H1 (cell line): ENCODE results near the gene CHRNG. TPM values are rescaled to one million over a fixed set of nuclear protein-coding genes. Genes with fewer than 3 reads are reported as not detected.
A peak's percentile ranks its signal among the peaks of the same experiment; 100 is the strongest.

Experiments
- CTCF ChIA-PET: fragments of 300-600 bp; sonication (Branson Sonifier 250); formaldehyde crosslinking; loops from one replicate; lab custom pipeline; 2021; ENCODE audit not compliant: partially characterized antibody; lab: Charles Lee
- POLR2A ChIA-PET: fragments of 300-600 bp; sonication (Branson Sonifier 250); formaldehyde crosslinking; loops from one replicate; lab custom pipeline; 2021; ENCODE audit warnings: inconsistent platforms; ENCODE audit not compliant: partially characterized antibody; lab: Charles Lee
- DNase-seq, 2 experiments: peaks; one replicate each; pipeline versions ENCODE4 v3.0.0 to v3.0.0-alpha.2; 2010 to 2022; ENCODE audit warnings: low spot score in 2 of 2, low read depth in 1 of 2, mixed read lengths in 1 of 2
- FAIRE-seq: peaks from 2 replicates; lab custom pipeline; 2011; peaks lifted over from hg19 to GRCh38; lab: Jason Lieb, UNC
- H2AFZ ChIP-seq: 2 replicates; pipeline ENCODE4 v1.8.1; 2012; ENCODE audit warnings: low read length, inconsistent platforms
- H2AK5ac ChIP-seq: 2 replicates; pipeline ENCODE4 v1.6.1; 2013; ENCODE audit warnings: low read depth, low read length
- H2BK120ac ChIP-seq: replicated peaks from 2 replicates; pipeline ENCODE3; 2013; ENCODE audit warnings: low read depth, low read length, inconsistent platforms
- H2BK12ac ChIP-seq: 2 replicates; pipeline ENCODE4 v1.6.1; 2013; ENCODE audit warnings: low read depth, low read length
- H2BK15ac ChIP-seq: 2 replicates; pipeline ENCODE4 v1.6.1; 2013; ENCODE audit warnings: low read length
- H2BK20ac ChIP-seq: 2 replicates; pipeline ENCODE4 v1.6.1; 2013; ENCODE audit warnings: low read length
- H2BK5ac ChIP-seq: 2 replicates; pipeline ENCODE4 v1.6.1; 2013; ENCODE audit warnings: low read depth, low read length
- H3K14ac ChIP-seq: 2 replicates; pipeline ENCODE4 v1.6.1; 2013; ENCODE audit warnings: inconsistent platforms; ENCODE audit not compliant: insufficient read length
- H3K18ac ChIP-seq: 2 replicates; pipeline ENCODE4 v1.6.1; 2013; ENCODE audit warnings: low read length; ENCODE audit errors: extremely low read depth
- H3K23ac ChIP-seq: 2 replicates; pipeline ENCODE4 v1.6.1; 2013; ENCODE audit warnings: inconsistent platforms; ENCODE audit not compliant: insufficient read length
- H3K23me2 ChIP-seq: 2 replicates; pipeline ENCODE4 v1.6.1; 2013; ENCODE audit warnings: low read depth, low read length
- H3K27ac ChIP-seq: 2 replicates; pipeline ENCODE4 v1.6.1; 2011; ENCODE audit warnings: low read depth, low read length, inconsistent platforms
- H3K27me3 ChIP-seq, 4 experiments: replicated peaks in 1 of 4; 1 replicate in 1 of 4; 2 replicates in 3 of 4; pipeline versions ENCODE4 v1.6.1 to v1.8.1; 2011 to 2013; ENCODE audit warnings: low read length in 3 of 4, mild to moderate bottlenecking in 3 of 4, inconsistent platforms in 2 of 4, mixed read lengths in 2 of 4, moderate library complexity in 1 of 4; ENCODE audit not compliant: control insufficient read depth in 3 of 4, insufficient read depth in 3 of 4; ENCODE audit errors: extremely low read depth in 1 of 4
- H3K36me3 ChIP-seq, 4 experiments: 2 replicates each; pipeline versions ENCODE4 v1.6.1 to v1.8.1; 2011 to 2013; ENCODE audit warnings: mild to moderate bottlenecking in 4 of 4, low read length in 3 of 4, moderate library complexity in 2 of 4, control low read depth in 1 of 4, inconsistent platforms in 1 of 4; ENCODE audit not compliant: insufficient read depth in 4 of 4, control insufficient read depth in 2 of 4
- H3K4ac ChIP-seq: replicated peaks from 2 replicates; pipeline ENCODE3; 2013; ENCODE audit warnings: low read length, low read depth, mixed read lengths, inconsistent platforms; ENCODE audit not compliant: insufficient read length
- H3K4me1 ChIP-seq, 4 experiments: replicated peaks in 1 of 4; 1 replicate in 1 of 4; 2 replicates in 3 of 4; pipeline versions ENCODE4 v1.6.1 to v1.8.1; 2011 to 2013; ENCODE audit warnings: low read length in 3 of 4, inconsistent platforms in 2 of 4, mixed read lengths in 1 of 4; ENCODE audit not compliant: insufficient read depth in 4 of 4, control insufficient read depth in 3 of 4
- H3K4me2 ChIP-seq, 2 experiments: 2 replicates each; pipeline versions ENCODE4 v1.6.1 to v1.8.1; 2011 to 2013; ENCODE audit warnings: low read depth in 2 of 2, low read length in 2 of 2, control low read depth in 1 of 2, inconsistent platforms in 1 of 2, mild to moderate bottlenecking in 1 of 2; ENCODE audit not compliant: insufficient read depth in 1 of 2
- H3K4me3 ChIP-seq, 4 experiments: fragments of 200-600, 300-600 bp in 1 of 4; sonication (generic), shearing (Covaris generic), sonication (Bioruptor Twin) in 1 of 4; 2 replicates each; pipeline versions ENCODE4 v1.5.1 to v1.8.1; 2011 to 2016; ENCODE audit warnings: low read length in 4 of 4, low read depth in 3 of 4, control low read depth in 2 of 4, inconsistent platforms in 2 of 4, mild to moderate bottlenecking in 2 of 4, mixed read lengths in 1 of 4, moderate library complexity in 1 of 4; ENCODE audit not compliant: insufficient read depth in 2 of 4; ENCODE audit errors: extremely low read depth in 1 of 4
- H3K56ac ChIP-seq: replicated peaks from 2 replicates; pipeline ENCODE3; 2013; ENCODE audit warnings: low read depth, mild to moderate bottlenecking, mixed read lengths, low read length, inconsistent platforms; ENCODE audit not compliant: insufficient read length
- H3K79me1 ChIP-seq: 2 replicates; pipeline ENCODE4 v1.6.1; 2013; ENCODE audit warnings: low read depth, low read length, control low read depth
- H3K79me2 ChIP-seq, 2 experiments: 2 replicates each; pipeline versions ENCODE4 v1.6.1 to v1.8.1; 2012 to 2013; ENCODE audit warnings: low read length in 2 of 2, mild to moderate bottlenecking in 2 of 2, inconsistent platforms in 1 of 2; ENCODE audit not compliant: insufficient read depth in 2 of 2, control insufficient read depth in 1 of 2
- H3K9ac ChIP-seq, 4 experiments: replicated peaks in 1 of 4; 1 replicate in 1 of 4; 2 replicates in 3 of 4; pipeline versions ENCODE4 v1.6.1 to v1.8.1; 2011 to 2013; ENCODE audit warnings: low read depth in 3 of 4, low read length in 3 of 4, control low read depth in 2 of 4, mild to moderate bottlenecking in 2 of 4, moderate library complexity in 2 of 4, inconsistent platforms in 1 of 4; ENCODE audit errors: extremely low read depth in 1 of 4
- H3K9me3 ChIP-seq, 2 experiments: 2 replicates each; pipeline versions ENCODE4 v1.6.1 to v1.8.1; 2012 to 2013; ENCODE audit warnings: mild to moderate bottlenecking in 2 of 2, moderate library complexity in 2 of 2, control low read depth in 1 of 2, inconsistent platforms in 1 of 2, low read depth in 1 of 2, low read length in 1 of 2, mixed read lengths in 1 of 2; ENCODE audit not compliant: insufficient read depth in 2 of 2
- H4K20me1 ChIP-seq, 2 experiments: replicated peaks in 1 of 2; 2 replicates each; pipeline versions ENCODE3 to v1.8.1; 2011 to 2013; ENCODE audit warnings: inconsistent platforms in 2 of 2, low read length in 2 of 2, mild to moderate bottlenecking in 1 of 2; ENCODE audit not compliant: insufficient read depth in 2 of 2, control insufficient read depth in 1 of 2
- H4K5ac ChIP-seq: 2 replicates; pipeline ENCODE4 v1.6.1; 2013; ENCODE audit warnings: low read length, low read depth, mixed read lengths, inconsistent platforms; ENCODE audit not compliant: insufficient read length
- H4K8ac ChIP-seq: 2 replicates; pipeline ENCODE4 v1.8.0; 2013; ENCODE audit warnings: mild to moderate bottlenecking, moderate library complexity, low read length, inconsistent platforms; ENCODE audit not compliant: insufficient read depth; ENCODE audit errors: extremely low read depth
- H4K91ac ChIP-seq: replicated peaks from 2 replicates; pipeline ENCODE3; 2013; ENCODE audit warnings: low read length, mixed read lengths, inconsistent platforms; ENCODE audit not compliant: insufficient read length
- ASH2L ChIP-seq: fragments of 200-600, 300-600 bp; sonication (generic); IDR thresholded peaks from one replicate; pipeline ENCODE4 v1.7.1; 2017; ENCODE audit warnings: low read length
- CBX5 ChIP-seq: fragments of 300-800, 300-1000 bp; sonication (generic); IDR thresholded peaks from 2 replicates; pipeline ENCODE4 v1.7.1; 2016; ENCODE audit warnings: antibody characterized with exemption, low read length, low read depth
- CBX8 ChIP-seq: fragments of 300-800, 300-1000 bp; sonication (generic); IDR thresholded peaks from 2 replicates; pipeline ENCODE4 v1.7.1; 2016; ENCODE audit warnings: low read depth, low read length, borderline replicate concordance
- GABPA ChIP-seq: IDR thresholded peaks from 2 replicates; pipeline ENCODE4 v1.6.1; 2011; ENCODE audit warnings: mild to moderate bottlenecking, low read length, moderate library complexity, borderline replicate concordance; ENCODE audit not compliant: insufficient read depth
- KDM4A ChIP-seq: IDR thresholded peaks from one replicate; pipeline ENCODE4 v1.7.1; 2012; ENCODE audit warnings: low read depth, mild to moderate bottlenecking, moderate library complexity, low read length, inconsistent platforms; ENCODE audit not compliant: severe bottlenecking
- POLR2A ChIP-seq, 2 experiments: IDR thresholded peaks; 1 replicate in 1 of 2; 2 replicates in 1 of 2; pipeline ENCODE4 v1.6.1; 2011; ENCODE audit warnings: low read depth in 2 of 2, low read length in 2 of 2, mild to moderate bottlenecking in 2 of 2; ENCODE audit errors: control extremely low read depth in 1 of 2
- RAD21 ChIP-seq, 2 experiments: IDR thresholded peaks in 1 of 2; conservative IDR thresholded peaks in 1 of 2; 2 replicates each; pipeline ENCODE4 v1.6.1; 2011; ENCODE audit warnings: low read depth in 2 of 2, low read length in 2 of 2, improper control_type of control experiment in 1 of 2, inconsistent platforms in 1 of 2, mild to moderate bottlenecking in 1 of 2, moderate library complexity in 1 of 2
- SP2 ChIP-seq: IDR thresholded peaks from 2 replicates; pipeline ENCODE4 v1.6.1; 2012; ENCODE audit warnings: mild to moderate bottlenecking, low read length, inconsistent platforms
- SRF ChIP-seq: IDR thresholded peaks from 2 replicates; pipeline ENCODE4 v1.6.1; 2011; ENCODE audit warnings: mild to moderate bottlenecking, low read depth, low read length, moderate library complexity
- TAF1 ChIP-seq: IDR thresholded peaks from 2 replicates; pipeline ENCODE4 v1.6.1; 2011; ENCODE audit warnings: mild to moderate bottlenecking, low read depth, low read length
- TBP ChIP-seq: IDR thresholded peaks from 2 replicates; pipeline ENCODE4 v1.6.1; 2011; ENCODE audit warnings: low read depth, low read length, improper control_type of control experiment
- WGBS, 2 experiments: shearing (Covaris generic) in 1 of 2; methylation state at CpG; one replicate each; pipeline versions ENCODE4 v1.1.6 to v1.1.7; 2013 to 2015; ENCODE audit warnings: low lambda C conversion rate in 2 of 2, mixed read lengths in 2 of 2, inconsistent platforms in 1 of 2, low coverage in 1 of 2, missing lambda C conversion rate in 1 of 2; ENCODE audit not compliant: insufficient replicate concordance in 2 of 2, insufficient coverage in 1 of 2, insufficient read length in 1 of 2; ENCODE audit errors: extremely low coverage in 1 of 2, missing lambda C conversion rate in 1 of 2; 5-methylcytosine and 5-hydroxymethylcytosine counted together
- polyA plus RNA-seq, 7 experiments: library from polyadenylated mRNA; depleted of rRNA in 3 of 7; stranded (reverse) in 5 of 7; unstranded in 2 of 7; fragments of >200 nt in 5 of 7; fragments of 200-250 nt in 2 of 7; gene quantifications; 1 replicate in 5 of 7; 2 replicates in 1 of 7; 4 replicates in 1 of 7; pipeline versions ENCODE4 v1.2.1 to v1.2.3, GENCODE V29; 2011 to 2013; ENCODE audit warnings: missing spikeins in 2 of 7, mixed read lengths in 2 of 7
- total RNA-seq: library from RNA; stranded (reverse); fragmentation: NEBNext Ultra II Directional; extraction: Animal tissue kit (Norgen Biotek cat#: 25700); gene quantifications from 2 replicates; pipeline ENCODE4 v1.2.1, GENCODE V29; 2021
- TF ChIP-seq, protein P1 (sequence below): IDR thresholded peaks from 2 replicates; pipeline ENCODE4 v1.6.1; 2012; ENCODE audit warnings: low read length, inconsistent platforms

Gene CHRNG
- total and polyA plus RNA-seq, 2 of the 8 experiments (the other 6 are each of a cell fraction or from before 2014, with no cell fraction given), result 0.05 TPM; not detected in 1

GRCh38 chr2:232551776-232552175 is 12.3 kb downstream of the CHRNG start:
- Histone ChIP-seq H2BK15ac (no peak overlapping the region), H3K4ac (no peak overlapping the region), H2BK12ac (no peak overlapping the region), H3K9ac (0 out of 7 replicates have a peak overlapping the region, but pooled peaks of 1 of the 4 experiments have one; percentile 90), H3K27me3 (no peaks in the 10 kb centered on the region), H2BK120ac (no peak overlapping the region), H3K27ac (no peak overlapping the region), H3K4me3 (peak overlapping the region; percentile 81 to 94 (median 90); a peak in 6 of 8 replicates), H3K79me1 (peaks cover 20% of the 10 kb centered on the region), H3K4me1 (peaks cover 0 to 6% (median 5%) of the 10 kb centered on the region in 4 experiments; a peak in 6 of 7 replicates), H3K56ac (no peak overlapping the region), H2BK5ac (no peak overlapping the region), H3K14ac (no peak overlapping the region), H2AFZ (no peak overlapping the region), H2BK20ac (no peak overlapping the region), H3K36me3 (peaks cover 0 to 16% (median 4%) of the 10 kb centered on the region in 4 experiments; a peak in 6 of 8 replicates), H3K9me3 (no peaks in the 10 kb centered on the region), H3K18ac (no peak overlapping the region), H3K79me2 (peaks cover 16 to 72% of the 10 kb centered on the region in 2 experiments), H4K20me1 (peaks cover 12 to 16% of the 10 kb centered on the region in 2 experiments), H3K4me2 (peak overlapping the region; percentile 89), H4K91ac (no peak overlapping the region), H4K8ac (no peak overlapping the region), H4K5ac (no peak overlapping the region), H3K23me2 (peaks cover 12% of the 10 kb centered on the region; the same call in 1 of the 2 replicates), H2AK5ac (no peak overlapping the region), H3K23ac (no peak overlapping the region)
- ChIA-PET POLR2A (interaction anchor here (0.7 to 3.8 kb wide), 6 partner anchors 11 to 82 kb away, joined by 3 to 20 read pairs (median 4); partner anchors contain the start of gene EFHD1), CTCF (interaction anchor here (0.7 to 0.8 kb wide), 2 partner anchors 14 to 43 kb away, joined by 3 to 4 read pairs; no protein-coding TSS in a partner anchor)
- FAIRE-seq (no peak), DNase-seq (no peak)
- 95% methylated on average over 4 of the region's 4 CpGs; no CpG with 5 or more reads in 1 of the 2 experiments for WGBS, 2 experiments
- no peak for TF ChIP-seq TBP
- TF ChIP-seq GABPA, result no peak
- no peak for TF ChIP-seq CBX5
- no peak for TF ChIP-seq SRF
- TF ChIP-seq RAD21 (IDR thresholded peaks at IDR 0.05 in 1 of 2, conservative IDR thresholded peaks at IDR 0.05 in 1 of 2; ENCODE audit: low read depth in 2 of 2, low read length in 2 of 2), result no peak
- TF ChIP-seq ASH2L, result no peak
- TF ChIP-seq SP2, result no peak
- no peak for TF ChIP-seq CBX8
- no peak for TF ChIP-seq TAF1
- TF ChIP-seq, protein P1, sequence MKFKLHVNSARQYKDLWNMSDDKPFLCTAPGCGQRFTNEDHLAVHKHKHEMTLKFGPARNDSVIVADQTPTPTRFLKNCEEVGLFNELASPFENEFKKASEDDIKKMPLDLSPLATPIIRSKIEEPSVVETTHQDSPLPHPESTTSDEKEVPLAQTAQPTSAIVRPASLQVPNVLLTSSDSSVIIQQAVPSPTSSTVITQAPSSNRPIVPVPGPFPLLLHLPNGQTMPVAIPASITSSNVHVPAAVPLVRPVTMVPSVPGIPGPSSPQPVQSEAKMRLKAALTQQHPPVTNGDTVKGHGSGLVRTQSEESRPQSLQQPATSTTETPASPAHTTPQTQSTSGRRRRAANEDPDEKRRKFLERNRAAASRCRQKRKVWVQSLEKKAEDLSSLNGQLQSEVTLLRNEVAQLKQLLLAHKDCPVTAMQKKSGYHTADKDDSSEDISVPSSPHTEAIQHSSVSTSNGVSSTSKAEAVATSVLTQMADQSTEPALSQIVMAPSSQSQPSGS, result no peak
- TF ChIP-seq KDM4A, result no peak
- no peak for TF ChIP-seq POLR2A (IDR thresholded peaks at IDR 0.05; ENCODE audit: control extremely low read depth in 1 of 2, low read depth in 2 of 2, low read length in 2 of 2)
